HG03442 (cell line): ENCODE measurements around the gene AKT2.

ENCODE experiments used
- ATAC-seq: cut with Tn5 transposase; IDR thresholded peaks from one replicate; pipeline ENCODE4 v1.9.1; 2021; ENCODE audit warnings: mild to moderate bottlenecking, moderate library complexity; ENCODE audit not compliant: unreplicated experiment

The AKT2 gene

GRCh38 chr19:40192758-40193586 is 92.2 kb downstream of the AKT2 start:
- ATAC-seq = no peak

- peak; percentile 19 for ATAC-seq
These were observed 93.1 kb downstream of the AKT2 start for GRCh38 chr19:40191836-40192646.

DNA sequence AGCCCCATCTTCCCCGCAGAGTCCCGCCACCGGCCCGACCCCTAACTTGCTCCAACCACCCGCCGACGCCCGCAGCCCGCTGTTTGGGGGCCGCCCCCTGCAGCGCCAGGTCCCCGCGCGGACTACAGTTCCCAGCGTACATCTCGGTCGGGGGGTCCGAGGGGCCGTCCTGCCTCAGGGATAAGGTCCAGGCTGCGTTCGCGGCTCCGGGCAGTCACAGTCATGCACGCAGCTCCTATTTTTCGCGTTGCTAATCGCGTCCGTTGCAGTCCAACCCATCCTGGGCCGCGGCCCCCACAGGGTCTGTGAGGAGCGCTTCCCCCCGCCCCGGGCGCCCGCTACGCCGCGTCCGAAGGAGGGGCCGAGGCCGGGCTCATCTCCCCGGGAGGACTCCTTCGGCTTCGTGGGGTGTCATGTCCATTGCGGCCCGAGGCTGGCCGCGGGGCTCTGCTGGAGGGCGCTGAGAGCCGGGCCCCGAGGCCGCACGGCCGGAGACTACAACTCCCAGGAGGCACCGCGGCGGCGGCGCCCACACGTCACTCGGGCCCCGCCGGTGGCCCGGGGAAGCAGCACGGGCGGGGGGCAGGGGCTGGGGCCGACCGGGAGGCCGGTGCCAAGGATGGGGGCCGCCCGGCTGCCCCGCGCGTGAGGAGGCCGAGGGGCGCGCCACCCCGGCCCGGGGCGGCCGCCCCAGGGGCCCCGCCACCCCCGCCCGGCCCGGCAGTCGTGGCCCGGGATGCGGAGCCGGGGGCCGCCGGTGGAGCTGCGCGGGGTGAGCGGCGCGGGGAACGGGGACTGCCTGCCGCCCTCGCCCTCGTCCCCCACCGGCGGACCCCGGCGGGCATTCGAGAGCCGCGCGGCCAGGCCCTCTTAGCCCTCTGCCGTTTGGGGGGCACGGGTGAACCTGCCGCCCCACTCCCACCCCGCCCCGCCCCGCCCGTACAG is 94.0 kb downstream of the AKT2 start, which contains the start of gene MAP3K10:
MAP3K10 (plus strand) TSS at position 536 of the 945 bp plus-strand sequence. CDS start 606 bp downstream, outside the sequence.
- peak; percentile 70 for ATAC-seq

- no peak for ATAC-seq
These were observed 100.9 kb downstream of the AKT2 start for GRCh38 chr19:40184273-40184672.
